Lower leg skin (tissue), 4 donors: ENCODE results near the gene IRX6. TPM values are rescaled to one million over a fixed set of nuclear protein-coding genes. Genes with fewer than 3 reads are reported as not detected.

Experiments
- DNase-seq, 2 donors: peaks; one replicate each; pipeline ENCODE4 v3.0.0-alpha.2; 2019; ENCODE audit warnings: low spot score in 2 of 2
- H3K4me3 ChIP-seq: fragments of 200-600 bp; sonication (generic); 2 replicates; pipeline ENCODE4 v1.5.1; 2017; ENCODE audit warnings: mild to moderate bottlenecking, low read depth; ENCODE audit not compliant: poor library complexity, severe bottlenecking
- POLR2A ChIP-seq, 2 donors: fragments of 450-650 bp; IDR thresholded peaks; one replicate each; pipeline ENCODE4 v1.6.1; 2016 to 2017; ENCODE audit warnings: antibody characterized with exemption in 2 of 2, mild to moderate bottlenecking in 1 of 2, moderate library complexity in 1 of 2
- WGBS, 2 donors: methylation state at CpG; one replicate each; pipeline ENCODE4 v1.1.5; 2018; 5-methylcytosine and 5-hydroxymethylcytosine counted together
- intact Hi-C: fragments of 100-400 bp; cut with DNase I; formaldehyde crosslinking; loops from one replicate; pipeline ENCODE4 v1.15.0; 2023; ENCODE audit warnings: low total_unique reads
- total RNA-seq, 4 donors: library from RNA; depleted of rRNA; stranded (reverse); fragments of >200 nt; gene quantifications; one replicate each; pipeline ENCODE4 v1.1.0, GENCODE V29; 2016
- TF ChIP-seq, protein P1 (sequence below), 3 donors: fragments of 450-650 bp; IDR thresholded peaks; one replicate each; pipeline ENCODE4 v1.5.1; 2016; ENCODE audit warnings: antibody characterized with exemption in 3 of 3, mild to moderate bottlenecking in 3 of 3, moderate library complexity in 2 of 3

The IRX6 gene
- total RNA-seq, 4 donors from 2014 or later: 6.7 to 17.7 (median 13.3) TPM

- H3K4me3 ChIP-seq: no peak overlapping the region
- TF ChIP-seq, protein P1, sequence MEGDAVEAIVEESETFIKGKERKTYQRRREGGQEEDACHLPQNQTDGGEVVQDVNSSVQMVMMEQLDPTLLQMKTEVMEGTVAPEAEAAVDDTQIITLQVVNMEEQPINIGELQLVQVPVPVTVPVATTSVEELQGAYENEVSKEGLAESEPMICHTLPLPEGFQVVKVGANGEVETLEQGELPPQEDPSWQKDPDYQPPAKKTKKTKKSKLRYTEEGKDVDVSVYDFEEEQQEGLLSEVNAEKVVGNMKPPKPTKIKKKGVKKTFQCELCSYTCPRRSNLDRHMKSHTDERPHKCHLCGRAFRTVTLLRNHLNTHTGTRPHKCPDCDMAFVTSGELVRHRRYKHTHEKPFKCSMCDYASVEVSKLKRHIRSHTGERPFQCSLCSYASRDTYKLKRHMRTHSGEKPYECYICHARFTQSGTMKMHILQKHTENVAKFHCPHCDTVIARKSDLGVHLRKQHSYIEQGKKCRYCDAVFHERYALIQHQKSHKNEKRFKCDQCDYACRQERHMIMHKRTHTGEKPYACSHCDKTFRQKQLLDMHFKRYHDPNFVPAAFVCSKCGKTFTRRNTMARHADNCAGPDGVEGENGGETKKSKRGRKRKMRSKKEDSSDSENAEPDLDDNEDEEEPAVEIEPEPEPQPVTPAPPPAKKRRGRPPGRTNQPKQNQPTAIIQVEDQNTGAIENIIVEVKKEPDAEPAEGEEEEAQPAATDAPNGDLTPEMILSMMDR (IDR thresholded peaks at IDR 0.05): no peak
- TF ChIP-seq POLR2A (IDR thresholded peaks at IDR 0.05): no peak
- DNase-seq: no peak
- 87 to 88% methylated on average over 10 of the region's 10 CpGs for WGBS, 2 donors
- intact Hi-C loops: no loop called here
Measured at GRCh38 chr16:55297062-55297909, 26.7 kb upstream of the IRX6 start.

- DNase-seq: no peak
- intact Hi-C loops: no loop called here
- no peak overlapping the region for H3K4me3 ChIP-seq
- 0% methylated on average over 1 of the region's 1 CpG for WGBS, 2 donors
- TF ChIP-seq POLR2A (IDR thresholded peaks at IDR 0.05): no peak
- TF ChIP-seq, protein P1 (IDR thresholded peaks at IDR 0.05): no peak
Measured at GRCh38 chr16:55297910-55298479, 26.0 kb upstream of the IRX6 start.

- 47 to 52% methylated on average over 11 of the region's 11 CpGs for WGBS, 2 donors
- intact Hi-C loops: no loop called here
- DNase-seq: no peak
- no peak overlapping the region for H3K4me3 ChIP-seq
- no peak for TF ChIP-seq POLR2A (IDR thresholded peaks at IDR 0.05)
- TF ChIP-seq, protein P1 (IDR thresholded peaks at IDR 0.05): no peak
Measured at GRCh38 chr16:55301385-55302008, 22.5 kb upstream of the IRX6 start.

DNA sequence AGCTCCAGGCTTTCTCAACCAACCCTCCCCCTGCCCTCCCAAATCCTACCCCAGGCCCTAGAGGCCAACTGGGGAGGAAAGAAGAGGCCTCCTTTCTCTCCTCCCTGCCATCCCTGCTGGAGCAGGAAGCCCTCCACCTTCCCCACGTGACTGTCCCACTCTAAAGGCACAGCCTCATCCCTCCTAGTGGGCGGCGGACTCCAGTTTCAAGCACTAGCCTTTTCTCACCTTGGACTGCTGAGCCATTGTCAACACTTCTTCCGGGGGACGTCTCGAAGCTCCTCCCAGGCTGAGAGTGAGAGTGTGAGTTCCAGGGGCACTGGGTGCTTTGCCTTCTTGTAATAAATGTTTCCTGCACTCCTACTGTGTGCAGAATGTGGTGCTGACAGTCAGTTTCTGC is 21.4 kb upstream of the IRX6 start:
- TF ChIP-seq, protein P1 (IDR thresholded peaks at IDR 0.05): no peak
- TF ChIP-seq POLR2A (IDR thresholded peaks at IDR 0.05): no peak
- intact Hi-C loops: no loop called here
- no peak overlapping the region for H3K4me3 ChIP-seq
- WGBS, 2 donors: 71 to 77% methylated on average over 6 of the region's 6 CpGs
- DNase-seq: no peak

GRCh38 chr16:55308973-55309372 is 15.0 kb upstream of the IRX6 start:
- no peak overlapping the region for H3K4me3 ChIP-seq
- DNase-seq: no peak
- WGBS, 2 donors: 67 to 89% methylated on average over 2 of the region's 2 CpGs
- intact Hi-C loops: no loop called here
- TF ChIP-seq, protein P1 (IDR thresholded peaks at IDR 0.05): no peak
- TF ChIP-seq POLR2A (IDR thresholded peaks at IDR 0.05): no peak
